GM18499 (cell line): ENCODE results near the gene LMTK3.

ENCODE experiments used
- ATAC-seq: cut with Tn5 transposase; IDR thresholded peaks from one replicate; pipeline ENCODE4 v1.9.1; 2021; ENCODE audit warnings: moderate number of reproducible peaks; ENCODE audit not compliant: insufficient read depth, unreplicated experiment

Gene LMTK3

GRCh38 chr19:48474084-48474592 lies 37.5 kb downstream of the LMTK3 start:
- ATAC-seq: no peak

GRCh38 chr19:48473161-48473966 lies 38.3 kb downstream of the LMTK3 start:
- ATAC-seq: no peak

GRCh38 chr19:48471836-48472235 lies 39.8 kb downstream of the LMTK3 start:
- ATAC-seq: no peak

GRCh38 chr19:48470856-48471255 lies 40.8 kb downstream of the LMTK3 start:
- no peak for ATAC-seq

GRCh38 chr19:48469934-48470680 lies 41.5 kb downstream of the LMTK3 start:
- no peak for ATAC-seq

GRCh38 chr19:48469289-48469881 lies 42.2 kb downstream of the LMTK3 start, which contains the start of gene CYTH2:
Gene CYTH2, plus strand, starts transcription at chr19:48469369. Its CDS starts 139 bp downstream, at chr19:48469508.
- no peak for ATAC-seq

- ATAC-seq: peak; percentile 88
Observed at GRCh38 chr19:48468772-48469288, 42.8 kb downstream of the LMTK3 start.

- ATAC-seq: no peak
Observed at GRCh38 chr19:48466561-48467325, 44.9 kb downstream of the LMTK3 start.

GRCh38 chr19:48465215-48465614 lies 46.4 kb downstream of the LMTK3 start:
- no peak for ATAC-seq

- no peak for ATAC-seq
Observed at GRCh38 chr19:48461982-48462655, 49.5 kb downstream of the LMTK3 start.

GRCh38 chr19:48461651-48461981 lies 50.0 kb downstream of the LMTK3 start:
- ATAC-seq: no peak

GRCh38 chr19:48458016-48458415 lies 53.6 kb downstream of the LMTK3 start:
- no peak for ATAC-seq

GRCh38 chr19:48456864-48457263 lies 54.8 kb downstream of the LMTK3 start:
- ATAC-seq: no peak

- ATAC-seq: no peak
Observed at GRCh38 chr19:48455908-48456562, 55.6 kb downstream of the LMTK3 start.

- ATAC-seq: no peak
Observed at GRCh38 chr19:48455171-48455907, 56.3 kb downstream of the LMTK3 start, which contains the start of gene KCNJ14. Gene KCNJ14, plus strand, starts transcription at chr19:48455574. Its CDS starts 6,151 bp downstream, at chr19:48461725.

GRCh38 chr19:48454150-48454730 lies 57.4 kb downstream of the LMTK3 start:
- ATAC-seq: no peak

GRCh38 chr19:48452289-48453190 lies 59.1 kb downstream of the LMTK3 start:
- ATAC-seq: no peak
